COR-L47 (cell line): Measurements from ENCODE around the gene PITHD1.
"Not testable (repeated sequence)": the region's sequence is repeated elsewhere in the genome, so short reads cannot be mapped to it uniquely, and the experiment has no call there.

Source experiments
- DNase-seq: peaks from one replicate; lab custom pipeline; 2025; lab: John Stamatoyannopoulos, UW

PITHD1 gene

GRCh38 chr1:23774174-23774880 lies 3.9 kb upstream of the PITHD1 start:
- DNase-seq, result no peak

DNA sequence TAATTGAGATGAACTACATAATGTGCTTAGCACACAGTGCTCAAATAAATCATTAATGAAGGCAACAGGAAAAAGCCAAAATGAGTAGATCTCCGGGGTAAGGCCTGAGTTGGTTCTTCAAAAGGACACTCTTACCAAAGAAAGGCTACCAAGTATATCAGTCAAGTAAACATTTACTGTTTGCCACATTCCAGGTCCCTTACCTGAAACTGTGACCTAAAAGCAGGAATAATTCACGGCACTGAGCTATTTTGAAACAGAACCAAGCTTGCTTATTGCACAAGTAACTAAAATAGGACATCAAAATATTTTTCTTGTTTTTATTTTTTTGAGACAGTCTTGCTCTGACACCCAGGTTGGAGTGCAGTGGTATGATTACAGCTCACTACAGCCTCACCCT lies 2.0 kb upstream of the PITHD1 start:
- no peak for DNase-seq

DNA sequence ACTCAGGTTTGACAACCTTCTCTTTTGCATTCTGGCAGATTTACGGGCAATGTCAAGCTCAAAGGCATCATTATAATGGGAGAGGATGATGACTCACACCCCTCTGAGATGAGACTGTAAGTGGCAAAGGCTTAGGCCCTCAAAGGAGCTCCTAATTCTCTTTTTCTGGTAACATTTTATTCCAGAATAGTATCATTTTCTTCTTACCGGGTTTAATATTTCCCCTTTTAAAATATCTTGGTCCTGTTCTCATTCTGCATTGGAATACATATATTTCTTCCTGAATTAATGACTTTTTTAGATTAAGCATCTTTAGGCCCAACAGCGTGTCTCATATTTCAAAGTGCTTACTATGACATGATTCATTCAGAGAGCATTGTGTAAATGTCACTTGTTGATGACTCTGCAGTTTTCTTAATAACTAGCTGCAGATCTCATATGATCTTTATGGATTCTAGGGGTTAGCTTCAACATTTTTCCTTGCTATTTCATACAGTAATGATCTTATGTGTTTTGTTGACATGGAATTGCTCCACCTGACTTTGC lies 1.7 kb downstream of the PITHD1 start:
- DNase-seq, result no peak

DNA sequence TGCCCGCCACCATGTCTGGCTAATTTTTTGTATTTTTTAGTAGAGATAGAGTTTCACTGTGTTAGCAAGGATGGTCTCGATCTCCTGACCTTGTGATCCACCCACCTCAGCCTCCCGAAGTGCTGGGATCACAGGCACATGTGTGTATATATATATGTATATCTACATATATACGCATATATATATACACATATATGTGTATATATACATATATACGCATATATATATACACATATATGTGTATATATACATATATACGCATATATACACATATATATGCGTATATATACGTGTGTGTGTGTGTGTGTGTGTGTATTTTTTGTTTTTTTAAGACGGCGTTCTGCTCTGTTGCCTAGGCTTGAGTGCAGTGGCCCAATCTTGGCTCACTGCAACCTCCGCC lies 4.9 kb downstream of the PITHD1 start:
- DNase-seq, result not testable (repeated sequence)

- no peak for DNase-seq
Observed at GRCh38 chr1:23784846-23785245, 6.6 kb downstream of the PITHD1 start.

- no peak for DNase-seq
Observed at GRCh38 chr1:23787701-23788100, 9.5 kb downstream of the PITHD1 start.

GRCh38 chr1:23788695-23789094 lies 10.5 kb downstream of the PITHD1 start:
- DNase-seq, result no peak

DNA sequence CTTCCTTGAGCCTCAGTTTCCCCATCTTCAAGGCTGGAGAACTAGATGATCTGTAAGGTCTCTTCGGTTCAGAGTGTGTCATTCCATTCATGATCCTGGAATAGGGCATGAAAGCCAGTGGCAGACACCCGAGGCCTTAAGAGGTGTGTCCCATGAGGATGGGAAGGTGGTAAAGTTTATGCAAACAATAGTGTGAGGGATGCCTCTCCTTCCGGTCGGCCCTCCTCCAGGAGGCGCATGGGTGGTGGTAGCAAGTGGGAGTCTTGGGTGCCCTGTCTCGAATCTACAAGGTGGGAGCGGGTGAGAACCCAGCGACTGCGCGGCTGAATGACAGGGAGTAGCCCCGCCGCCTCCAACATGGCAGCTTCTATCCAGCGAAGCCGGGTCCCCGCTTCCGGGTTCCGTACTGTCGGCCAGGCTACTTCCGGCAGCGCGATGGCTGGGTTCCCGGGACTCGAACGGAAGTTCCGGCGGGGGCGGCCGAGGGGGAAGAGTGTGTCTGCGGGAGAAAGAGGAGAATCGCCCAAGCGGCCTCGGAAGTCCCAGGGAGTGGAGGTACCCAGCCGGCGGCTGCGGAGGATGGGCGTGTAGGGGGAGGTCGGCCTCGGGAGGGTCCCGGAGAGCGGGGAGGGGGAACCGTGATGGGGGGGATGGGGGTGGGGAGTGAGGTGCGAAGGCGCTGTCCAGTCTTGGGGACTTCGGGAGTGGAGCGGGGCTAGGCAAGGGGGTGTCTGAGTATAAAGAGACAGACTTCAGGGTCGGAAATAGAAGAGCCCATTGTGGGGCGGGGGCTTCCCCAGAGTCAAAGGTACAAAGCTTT lies 12.7 kb downstream of the PITHD1 start, which contains the start of gene LYPLA2:
TSS of gene LYPLA2 (plus strand) at position 450 of the 820 bp plus-strand sequence. CDS start 1,538 bp downstream, outside the sequence.
- DNase-seq, result peak; percentile 75

GRCh38 chr1:23791516-23792047 lies 13.4 kb downstream of the PITHD1 start:
- peak; percentile 20 for DNase-seq

DNA sequence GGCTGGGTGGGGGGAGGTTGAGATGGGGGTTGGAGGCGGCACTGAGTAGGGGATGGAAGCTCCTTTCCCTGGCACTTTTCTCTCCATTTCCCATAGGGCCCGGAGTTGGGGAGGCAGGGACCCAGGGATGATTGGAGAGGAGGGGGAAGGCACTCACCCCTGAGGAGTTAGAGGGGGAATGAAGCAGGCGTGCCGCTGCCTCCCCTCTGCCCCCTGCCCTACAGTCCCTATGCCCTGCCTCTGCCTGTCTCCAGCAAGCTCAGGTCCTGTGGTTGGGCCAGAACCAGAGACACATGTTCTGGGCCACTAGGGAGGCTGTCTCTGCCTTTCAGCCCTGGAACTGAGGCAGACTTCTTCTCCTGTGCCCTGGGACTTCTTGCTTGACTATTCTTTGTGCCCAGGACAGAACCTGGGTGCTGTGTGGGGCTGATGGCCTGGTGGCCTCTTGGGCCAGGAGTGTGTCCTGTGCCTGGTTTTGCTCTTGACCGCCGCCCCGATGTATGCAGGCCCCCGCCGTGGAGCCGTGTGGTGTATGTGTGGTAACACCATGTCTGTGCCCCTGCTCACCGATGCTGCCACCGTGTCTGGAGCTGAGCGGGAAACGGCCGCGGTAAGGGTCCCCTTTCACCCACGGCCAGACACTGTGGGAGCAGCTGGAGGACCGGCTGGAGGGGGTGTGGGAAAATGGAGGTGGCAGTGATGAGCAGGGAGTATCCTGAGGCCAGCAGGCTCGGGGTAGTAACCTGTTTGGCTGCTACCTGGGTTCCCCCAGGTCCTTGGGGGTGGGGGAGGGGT lies 14.1 kb downstream of the PITHD1 start:
- DNase-seq, result no peak

GRCh38 chr1:23793018-23793781 lies 15.0 kb downstream of the PITHD1 start:
- no peak for DNase-seq

DNA sequence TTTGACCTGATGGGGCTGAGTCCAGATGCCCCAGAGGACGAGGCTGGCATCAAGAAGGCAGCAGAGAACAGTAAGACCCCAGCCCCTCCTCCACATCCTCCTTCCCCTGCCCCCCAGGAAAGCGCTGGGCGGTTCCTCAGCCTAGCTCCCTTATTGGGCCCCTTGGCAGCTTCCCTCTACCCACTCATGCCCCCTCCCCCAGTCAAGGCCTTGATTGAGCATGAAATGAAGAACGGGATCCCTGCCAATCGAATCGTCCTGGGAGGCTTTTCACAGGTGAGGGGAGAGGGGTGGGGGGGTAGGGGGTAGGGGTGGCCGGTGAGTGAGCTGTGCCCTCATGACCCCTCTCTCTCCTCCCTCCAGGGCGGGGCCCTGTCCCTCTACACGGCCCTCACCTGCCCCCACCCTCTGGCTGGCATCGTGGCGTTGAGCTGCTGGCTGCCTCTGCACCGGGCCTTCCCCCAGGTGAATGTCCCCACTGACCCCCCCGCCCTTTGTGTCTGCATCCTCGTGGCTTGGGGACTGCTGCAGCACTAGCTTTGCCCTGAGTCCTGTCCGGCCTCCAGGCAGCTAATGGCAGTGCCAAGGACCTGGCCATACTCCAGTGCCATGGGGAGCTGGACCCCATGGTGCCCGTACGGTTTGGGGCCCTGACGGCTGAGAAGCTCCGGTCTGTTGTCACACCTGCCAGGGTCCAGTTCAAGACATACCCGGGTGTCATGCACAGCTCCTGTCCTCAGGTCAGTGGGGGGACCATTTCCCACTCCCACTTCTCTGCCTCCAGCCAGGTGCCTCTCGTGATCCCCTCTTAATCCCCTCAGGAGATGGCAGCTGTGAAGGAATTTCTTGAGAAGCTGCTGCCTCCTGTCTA lies 15.9 kb downstream of the PITHD1 start:
- no peak for DNase-seq

GRCh38 chr1:23794732-23795182 lies 16.5 kb downstream of the PITHD1 start:
- DNase-seq, result not testable (repeated sequence)

GRCh38 chr1:23795676-23796465 lies 17.7 kb downstream of the PITHD1 start:
- DNase-seq, result no peak

GRCh38 chr1:23796466-23797271 lies 18.5 kb downstream of the PITHD1 start:
- no peak for DNase-seq

- no peak for DNase-seq
Observed at GRCh38 chr1:23797478-23798448, 19.5 kb downstream of the PITHD1 start.

DNA sequence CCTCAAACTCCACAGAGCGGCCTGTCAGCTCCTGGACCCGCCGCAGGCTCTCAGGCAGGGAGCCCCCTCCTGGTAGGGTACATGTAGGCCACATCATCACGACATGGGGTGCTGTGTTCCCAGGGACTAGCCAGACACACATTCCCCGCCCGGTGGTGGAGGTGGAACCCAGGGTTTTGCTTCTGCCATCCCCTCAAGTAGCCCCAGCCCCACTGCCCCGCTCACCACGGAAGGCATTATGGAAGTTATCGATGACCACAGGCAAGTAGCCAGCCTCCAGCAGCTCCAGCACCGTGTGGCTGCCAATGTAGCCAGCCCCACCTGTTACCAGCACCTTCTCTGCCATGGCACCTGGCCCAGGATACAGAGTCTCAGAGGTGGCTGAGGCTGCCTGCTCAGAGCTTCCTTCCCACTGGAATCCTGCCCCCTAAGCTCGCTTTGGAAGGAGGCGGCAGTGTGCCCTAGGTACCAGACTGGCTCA lies 20.5 kb downstream of the PITHD1 start:
- no peak for DNase-seq
